Astrocyte of the spinal cord (primary cell): Measurements from ENCODE around the gene SEZ6L.

Experiments used
- DNase-seq: peaks from one replicate; pipeline ENCODE4 v3.0.0; 2011; ENCODE audit warnings: low read depth, low spot score
- H3K4me3 ChIP-seq: 2 replicates; pipeline ENCODE4 v1.5.1; 2011; ENCODE audit warnings: low read depth, mild to moderate bottlenecking, low read length, moderate library complexity
- in situ Hi-C: cut with HindIII; loops from 2 replicates; pipeline ENCODE4 v1.10.0; 2017; ENCODE audit warnings: low sequenced_read_pairs
- TF ChIP-seq, protein P1 (sequence below): IDR thresholded peaks from 2 replicates; pipeline ENCODE4 v1.5.1; 2012; ENCODE audit warnings: low read depth, mild to moderate bottlenecking, low read length, inconsistent platforms

The SEZ6L gene

GRCh38 chr22:26374391-26375026 is 205.2 kb downstream of the SEZ6L start:
- H3K4me3 ChIP-seq, result no peak overlapping the region
- DNase-seq, result no peak
- in situ Hi-C loops, result no loop called here
- TF ChIP-seq, protein P1, sequence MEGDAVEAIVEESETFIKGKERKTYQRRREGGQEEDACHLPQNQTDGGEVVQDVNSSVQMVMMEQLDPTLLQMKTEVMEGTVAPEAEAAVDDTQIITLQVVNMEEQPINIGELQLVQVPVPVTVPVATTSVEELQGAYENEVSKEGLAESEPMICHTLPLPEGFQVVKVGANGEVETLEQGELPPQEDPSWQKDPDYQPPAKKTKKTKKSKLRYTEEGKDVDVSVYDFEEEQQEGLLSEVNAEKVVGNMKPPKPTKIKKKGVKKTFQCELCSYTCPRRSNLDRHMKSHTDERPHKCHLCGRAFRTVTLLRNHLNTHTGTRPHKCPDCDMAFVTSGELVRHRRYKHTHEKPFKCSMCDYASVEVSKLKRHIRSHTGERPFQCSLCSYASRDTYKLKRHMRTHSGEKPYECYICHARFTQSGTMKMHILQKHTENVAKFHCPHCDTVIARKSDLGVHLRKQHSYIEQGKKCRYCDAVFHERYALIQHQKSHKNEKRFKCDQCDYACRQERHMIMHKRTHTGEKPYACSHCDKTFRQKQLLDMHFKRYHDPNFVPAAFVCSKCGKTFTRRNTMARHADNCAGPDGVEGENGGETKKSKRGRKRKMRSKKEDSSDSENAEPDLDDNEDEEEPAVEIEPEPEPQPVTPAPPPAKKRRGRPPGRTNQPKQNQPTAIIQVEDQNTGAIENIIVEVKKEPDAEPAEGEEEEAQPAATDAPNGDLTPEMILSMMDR, result no peak

- DNase-seq, result no peak
- H3K4me3 ChIP-seq, result no peak overlapping the region
- in situ Hi-C loops, result no loop called here
- TF ChIP-seq, protein P1, result no peak
These were observed 208.0 kb downstream of the SEZ6L start for GRCh38 chr22:26377170-26377830.

DNA sequence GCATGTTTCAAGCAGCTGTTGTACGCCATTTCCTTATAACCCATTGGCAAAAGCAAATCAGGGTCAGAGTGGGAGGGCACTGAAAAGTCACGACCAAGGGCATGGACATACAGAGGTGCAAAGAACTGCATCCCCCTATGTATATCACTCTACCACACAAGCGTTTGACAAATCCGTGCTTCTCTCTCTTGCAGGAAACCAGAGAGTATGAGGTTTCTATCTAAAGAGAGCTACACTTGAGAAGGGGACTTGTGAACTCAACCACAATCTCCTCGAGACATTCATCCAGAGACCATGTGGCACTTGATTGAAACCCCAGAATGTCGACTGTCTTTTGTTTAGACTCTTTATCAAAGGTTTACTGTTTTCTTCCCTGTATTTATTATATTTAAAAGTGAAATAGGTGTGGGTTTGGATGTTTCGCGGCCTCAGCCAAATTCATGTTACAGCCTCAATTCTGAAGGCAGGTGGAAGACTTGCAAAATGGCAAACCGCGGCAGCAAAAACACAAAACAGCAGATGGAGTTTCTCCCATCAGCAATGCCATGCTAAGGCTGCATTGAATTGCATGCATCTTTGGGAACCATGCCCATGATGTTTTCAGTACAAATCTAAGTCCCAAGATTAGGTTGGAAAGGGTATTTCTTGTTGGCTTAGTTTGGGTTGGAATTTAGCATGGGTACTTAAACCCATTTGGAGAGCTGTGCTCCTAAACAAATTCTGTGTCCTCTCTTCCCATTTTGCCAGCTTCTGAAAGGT is 211.0 kb downstream of the SEZ6L start:
- DNase-seq, result no peak
- in situ Hi-C loops, result no loop called here
- H3K4me3 ChIP-seq, result no peak overlapping the region
- TF ChIP-seq, protein P1, result no peak

DNA sequence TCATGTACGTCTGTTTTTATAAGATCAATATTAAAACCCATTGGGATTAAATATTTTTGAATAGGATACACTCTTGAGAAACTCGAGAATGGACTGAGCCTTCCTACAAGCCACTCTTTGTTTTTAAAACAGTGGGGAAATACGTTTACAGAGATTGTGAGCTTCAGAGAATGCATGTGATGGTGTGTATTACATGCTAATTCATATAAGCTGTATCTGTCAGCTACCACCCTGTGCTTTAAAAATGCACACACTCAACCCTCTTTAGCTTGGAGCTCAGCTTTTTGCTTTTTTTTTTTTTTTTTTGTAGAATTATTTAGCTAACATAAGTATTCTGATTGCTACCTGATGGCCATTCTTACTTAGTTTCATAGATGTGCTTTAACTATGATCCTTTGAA is 213.5 kb downstream of the SEZ6L start:
- DNase-seq, result no peak
- no peak overlapping the region for H3K4me3 ChIP-seq
- in situ Hi-C loops, result no loop called here
- TF ChIP-seq, protein P1, result no peak

DNA sequence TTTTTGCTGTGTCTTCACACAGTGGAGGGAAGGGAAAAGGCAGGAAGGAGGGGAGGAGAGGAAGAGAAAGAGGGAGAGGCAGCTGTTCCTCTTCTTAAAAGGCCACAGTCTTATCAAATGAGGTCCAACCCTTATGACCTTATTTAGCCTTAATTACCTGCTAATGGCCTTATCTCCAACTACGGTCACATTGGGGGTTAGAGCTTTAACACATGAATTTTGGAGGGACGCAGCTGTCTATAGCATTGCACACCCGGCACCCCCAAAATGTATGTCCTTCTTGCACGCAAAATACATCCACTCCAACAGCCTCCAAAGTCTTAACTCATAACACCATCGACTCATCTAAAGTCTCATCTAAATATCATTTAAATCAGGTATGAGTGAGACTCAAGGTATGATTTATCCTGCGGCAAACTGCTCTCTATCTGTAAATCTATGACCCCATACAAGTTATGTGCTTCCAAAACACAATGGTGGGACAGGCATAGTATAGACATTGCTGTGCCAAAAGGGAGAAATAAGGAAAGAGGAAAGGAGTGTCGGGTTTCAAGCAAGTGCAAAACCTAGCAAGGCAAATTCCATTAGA is 214.8 kb downstream of the SEZ6L start:
- TF ChIP-seq, protein P1, result no peak
- in situ Hi-C loops, result no loop called here
- H3K4me3 ChIP-seq, result no peak overlapping the region
- DNase-seq, result no peak

GRCh38 chr22:26385164-26385563 is 215.9 kb downstream of the SEZ6L start:
- no peak for DNase-seq
- H3K4me3 ChIP-seq, result no peak overlapping the region
- TF ChIP-seq, protein P1, result no peak
- in situ Hi-C loops, result no loop called here
